ENCODE data around the gene NAA60. TPM values are rescaled to one million over a fixed set of nuclear protein-coding genes. Genes with fewer than 3 reads are reported as not detected.

NAA60 gene
- total and polyA plus RNA-seq, 2 of the 13 experiments (the other 11 are each of a cell fraction or from before 2014, with no cell fraction given): 14.7 to 32.0 TPM

GRCh38 chr16:3457434-3458252 lies 14.2 kb downstream of the NAA60 start (continued):
- TF ChIP-seq MLXIP (CRISPR knock-in tag; IDR thresholded peaks at IDR 0.05; ENCODE audit: borderline replicate concordance) (no peak), ZNF407 (CRISPR knock-in tag; IDR thresholded peaks at IDR 0.05; ENCODE audit: not compliant biosample characterization) (peak; percentile 17), ZNF572 (CRISPR knock-in tag; IDR thresholded peaks at IDR 0.05) (no peak), ZNF513 (CRISPR knock-in tag; conservative IDR thresholded peaks at IDR 0.05) (no peak), ZGPAT (CRISPR knock-in tag; IDR thresholded peaks at IDR 0.05) (peak; percentile 93), ATF3 (CRISPR knock-in tag; IDR thresholded peaks at IDR 0.05) (no peak), CENPT (CRISPR knock-in tag; IDR thresholded peaks at IDR 0.05; ENCODE audit: low read depth) (no peak), ZNF605 (CRISPR knock-in tag; IDR thresholded peaks at IDR 0.05) (peak; percentile 77), NFATC3 (CRISPR knock-in tag; IDR thresholded peaks at IDR 0.05) (no peak), KLF15 (CRISPR knock-in tag; IDR thresholded peaks at IDR 0.05; ENCODE audit: borderline replicate concordance) (peak; percentile 33; the same call in 1 of the 2 replicates), FOXK1 (CRISPR knock-in tag; IDR thresholded peaks at IDR 0.05; ENCODE audit: borderline replicate concordance, low read depth) (peak; percentile 74; the same call in 1 of the 2 replicates), KDM6A (CRISPR knock-in tag; IDR thresholded peaks at IDR 0.05; ENCODE audit: low read depth) (no peak), IRX3 (CRISPR knock-in tag; IDR thresholded peaks at IDR 0.05; ENCODE audit: borderline replicate concordance, low read depth) (peak; percentile 88; the same call in 1 of the 2 replicates)
